Testis (tissue), 3 donors: ENCODE data around the gene MYLK. TPM values are rescaled to one million over a fixed set of nuclear protein-coding genes. Genes with fewer than 3 reads are reported as not detected.

ENCODE experiments used
- DNase-seq: peaks from one replicate; pipeline ENCODE4 v3.0.0-alpha.2; 2019
- H3K27ac ChIP-seq, 2 donors: fragments of 200-600 bp; sonication (generic); one replicate each; pipeline ENCODE4 v1.5.1; 2019
- H3K27me3 ChIP-seq: fragments of 200-600 bp; sonication (generic); one replicate; pipeline ENCODE4 v1.5.1; 2019
- H3K36me3 ChIP-seq: fragments of 200-600 bp; sonication (generic); one replicate; pipeline ENCODE4 v1.5.1; 2017; ENCODE audit warnings: low read depth; ENCODE audit errors: missing control alignments
- H3K4me1 ChIP-seq: fragments of 200-600 bp; sonication (generic); one replicate; pipeline ENCODE4 v1.5.1; 2019
- H3K4me3 ChIP-seq, 2 donors: fragments of 200-600 bp; sonication (generic); one replicate each; pipeline ENCODE4 v1.5.1; 2017 to 2019
- H3K9me3 ChIP-seq: fragments of 200-600 bp; sonication (generic); one replicate; pipeline ENCODE4 v1.5.1; 2017
- CTCF ChIP-seq, 3 experiments: fragments of 450-650 bp in 2 of 3; fragments of 200-600 bp in 1 of 3; sonication (generic) in 1 of 3; IDR thresholded peaks; one replicate each; pipeline ENCODE4 v1.5.1; 2016 to 2019; ENCODE audit warnings: antibody characterized with exemption in 3 of 3, mild to moderate bottlenecking in 2 of 3, moderate library complexity in 1 of 3
- POLR2A ChIP-seq: fragments of 450-650 bp; IDR thresholded peaks from one replicate; pipeline ENCODE4 v1.6.1; 2017; ENCODE audit warnings: antibody characterized with exemption, mild to moderate bottlenecking, moderate library complexity
- WGBS, 2 donors: methylation state at CpG; one replicate each; pipeline ENCODE4 v1.1.5; 2018; 5-methylcytosine and 5-hydroxymethylcytosine counted together
- intact Hi-C: fragments of 100-400 bp; cut with DNase I; formaldehyde crosslinking; loops from one replicate; pipeline ENCODE4 v1.15.1; 2023; ENCODE audit warnings: low total_unique reads
- polyA plus RNA-seq: library from polyadenylated mRNA; stranded (reverse); fragments of 350-450 nt; fragmentation: Illumina TruSeq; extraction: RNeasy Lipid Tissue Mini Kit (QIAGEN cat#74804); gene quantifications from one replicate; pipeline ENCODE4 v1.2.3, GENCODE V29; 2014; ENCODE audit warnings: low read depth, low replicate concordance; ENCODE audit not compliant: insufficient read depth
- total RNA-seq, 2 donors: library from RNA; depleted of rRNA; stranded (reverse); fragments of >200 nt; gene quantifications; one replicate each; pipeline ENCODE4 v1.2.3, GENCODE V29; 2016

The MYLK gene
- total and polyA plus RNA-seq, 3 donors from 2014 or later: 130 to 168 (median 151) TPM

GRCh38 chr3:123642957-123643330, 241.2 kb downstream of the MYLK start:
- H3K4me1 ChIP-seq: peaks cover 49% of the 10 kb centered on the region
- 92% methylated on average over 4 of the region's 4 CpGs for WGBS, 2 donors
- no peaks in the 10 kb centered on the region for H3K27me3 ChIP-seq
- TF ChIP-seq CTCF (IDR thresholded peaks at IDR 0.05) (no peak), POLR2A (no peak)
- no peaks in the 10 kb centered on the region for H3K9me3 ChIP-seq
- DNase-seq: no peak
- H3K27ac ChIP-seq: peak overlapping the region; percentile 51 to 89
- no peaks in the 10 kb centered on the region for H3K36me3 ChIP-seq
- intact Hi-C loops: no loop called here
- no peak overlapping the region for H3K4me3 ChIP-seq

GRCh38 chr3:123642182-123642956, 241.8 kb downstream of the MYLK start:
- Histone ChIP-seq H3K9me3 (no peaks in the 10 kb centered on the region), H3K36me3 (no peaks in the 10 kb centered on the region), H3K4me1 (peaks cover 55% of the 10 kb centered on the region), H3K27me3 (no peaks in the 10 kb centered on the region), H3K27ac (peak overlapping the region; percentile 81 to 89), H3K4me3 (no peak overlapping the region)
- DNase-seq: peak; percentile 95
- WGBS, 2 donors: 27 to 41% methylated on average over 3 of the region's 3 CpGs
- intact Hi-C loops: no loop called here
- TF ChIP-seq POLR2A: no peak
- peak; percentile 80 to 93 (median 93) for TF ChIP-seq CTCF (IDR thresholded peaks at IDR 0.05)

- intact Hi-C loops: no loop called here
- Histone ChIP-seq H3K4me3 (no peak overlapping the region), H3K4me1 (peaks cover 63% of the 10 kb centered on the region), H3K27me3 (no peaks in the 10 kb centered on the region), H3K36me3 (no peaks in the 10 kb centered on the region), H3K9me3 (no peaks in the 10 kb centered on the region), H3K27ac (peak overlapping the region; percentile 81 to 89)
- TF ChIP-seq POLR2A (no peak), CTCF (IDR thresholded peaks at IDR 0.05) (no peak)
- no peak for DNase-seq
- WGBS, 2 donors: 45 to 62% methylated on average over 4 of the region's 4 CpGs
Measured at GRCh38 chr3:123641505-123641904, 242.6 kb downstream of the MYLK start.

- TF ChIP-seq CTCF (IDR thresholded peaks at IDR 0.05): no peak
- no peak for TF ChIP-seq POLR2A
- Histone ChIP-seq H3K4me3 (no peak overlapping the region), H3K36me3 (no peaks in the 10 kb centered on the region), H3K27me3 (no peaks in the 10 kb centered on the region), H3K9me3 (no peaks in the 10 kb centered on the region), H3K4me1 (peaks cover 69% of the 10 kb centered on the region), H3K27ac (peak overlapping the region; percentile 81 to 89)
- no peak for DNase-seq
- intact Hi-C loops: no loop called here
- 46 to 49% methylated on average over 4 of the region's 4 CpGs for WGBS, 2 donors
Measured at GRCh38 chr3:123640740-123641462, 243.2 kb downstream of the MYLK start.
